Smooth muscle cell (in vitro differentiated cells): ENCODE measurements around the gene TBL1X. TPM values are rescaled to one million over a fixed set of nuclear protein-coding genes. Genes with fewer than 3 reads are reported as not detected.

Experiments
- DNase-seq: peaks from one replicate; lab custom pipeline; 2025; ENCODE audit not compliant: unreplicated experiment; lab: John Stamatoyannopoulos, UW
- H2AFZ ChIP-seq: fragments of 200-600 bp; sonication (generic); 2 replicates; pipeline ENCODE4 v1.6.0; 2016; ENCODE audit warnings: antibody characterized with exemption, low read depth, mild to moderate bottlenecking
- H3F3A ChIP-seq: fragments of 200-600 bp; sonication (generic); 2 replicates; pipeline ENCODE4 v1.6.0; 2017; ENCODE audit warnings: antibody characterized with exemption, low read depth
- H3K27ac ChIP-seq: fragments of 200-600 bp; sonication (generic); 2 replicates; pipeline ENCODE4 v1.5.1; 2016; ENCODE audit warnings: low read depth, mild to moderate bottlenecking
- H3K27me3 ChIP-seq: fragments of 200-600 bp; sonication (generic); 2 replicates; pipeline ENCODE4 v1.6.1; 2016; ENCODE audit warnings: low read depth, mild to moderate bottlenecking
- H3K36me3 ChIP-seq: fragments of 200-600 bp; sonication (generic); 2 replicates; pipeline ENCODE4 v1.5.1; 2016; ENCODE audit warnings: low read depth
- H3K4me1 ChIP-seq: fragments of 200-600 bp; sonication (generic); 2 replicates; pipeline ENCODE4 v1.5.1; 2016; ENCODE audit warnings: low read depth
- H3K4me2 ChIP-seq: fragments of 200-600 bp; sonication (generic); 2 replicates; pipeline ENCODE4 v1.6.0; 2016; ENCODE audit warnings: mild to moderate bottlenecking
- H3K4me3 ChIP-seq: fragments of 200-600 bp; sonication (generic); 2 replicates; pipeline ENCODE4 v1.5.1; 2016; ENCODE audit warnings: mild to moderate bottlenecking
- H3K79me2 ChIP-seq: fragments of 200-600 bp; sonication (generic); 2 replicates; pipeline ENCODE4 v1.6.0; 2016; ENCODE audit warnings: low read depth, mild to moderate bottlenecking
- H3K9ac ChIP-seq: fragments of 200-600 bp; sonication (generic); 2 replicates; pipeline ENCODE4 v1.6.0; 2016; ENCODE audit warnings: low read depth
- H3K9me3 ChIP-seq: fragments of 200-600 bp; sonication (generic); replicated peaks from 2 replicates; pipeline ENCODE4 v1.5.1; 2016; ENCODE audit warnings: low read depth
- H4K20me1 ChIP-seq: fragments of 200-600 bp; sonication (generic); 2 replicates; pipeline ENCODE4 v1.6.0; 2016; ENCODE audit warnings: low read depth
- CTCF ChIP-seq: fragments of 200-600 bp; sonication (generic); IDR thresholded peaks from 2 replicates; pipeline ENCODE4 v1.5.1; 2017; ENCODE audit warnings: borderline replicate concordance, mild to moderate bottlenecking, antibody characterized with exemption; ENCODE audit not compliant: insufficient read depth, poor library complexity, severe bottlenecking
- whole genome bisulfite sequencing: methylation state at CpG from one replicate; pipeline ENCODE4 v1.1.7; 2016; ENCODE audit warnings: low lambda C conversion rate; 5-methylcytosine and 5-hydroxymethylcytosine counted together
- polyA plus RNA-seq: library from polyadenylated mRNA; unstranded; fragments of >200 nt; fragmentation: Nextera tagmentation; extraction: Ambion mirVana; gene quantifications from 2 replicates; pipeline ENCODE4 v1.2.1, GENCODE V29; 2016
- total RNA-seq: library from RNA; depleted of rRNA; stranded (reverse); fragments of >200 nt; gene quantifications from 2 replicates; pipeline ENCODE4 v1.2.3, GENCODE V29; 2014

The TBL1X gene
- total and polyA plus RNA-seq, 2 experiments from 2014 or later = 9.0 to 9.8 TPM

GRCh38 chrX:9619581-9619980 is 154.7 kb downstream of the TBL1X start:
- H3K4me2 ChIP-seq = no peak overlapping the region
- TF ChIP-seq CTCF = no peak

GRCh38 chrX:9622128-9622527 is 157.3 kb downstream of the TBL1X start:
- no peak for DNase-seq
- Histone ChIP-seq H3K27me3 (no peaks in the 10 kb centered on the region), H3K79me2 (no peaks in the 10 kb centered on the region), H3K27ac (no peak overlapping the region), H3K4me3 (no peak overlapping the region), H3K36me3 (no peaks in the 10 kb centered on the region), H3K9ac (no peak overlapping the region), H3F3A (no peaks in the 10 kb centered on the region), H2AFZ (no peak overlapping the region), H3K9me3 (peaks cover 4% of the 10 kb centered on the region), H3K4me2 (no peak overlapping the region), H3K4me1 (no peaks in the 10 kb centered on the region), H4K20me1 (peaks cover 7% of the 10 kb centered on the region)
- no peak for TF ChIP-seq CTCF
- 79% methylated on average over 3 of the region's 3 CpGs for WGBS

More at GRCh38 chrX:9619581-9619980, 154.7 kb downstream of the TBL1X start:
- no peak overlapping the region for H3K9ac ChIP-seq
- H3K27me3 ChIP-seq = no peaks in the 10 kb centered on the region
- 79% methylated on average over 12 of the region's 12 CpGs for WGBS
- no peak overlapping the region for H2AFZ ChIP-seq
- no peaks in the 10 kb centered on the region for H3K36me3 ChIP-seq
- H3K4me1 ChIP-seq = no peaks in the 10 kb centered on the region
- no peak for DNase-seq
- no peak overlapping the region for H3K27ac ChIP-seq
- H3K4me3 ChIP-seq = no peak overlapping the region
- peaks cover 7% of the 10 kb centered on the region for H4K20me1 ChIP-seq
- no peaks in the 10 kb centered on the region for H3F3A ChIP-seq
- peaks cover 4% of the 10 kb centered on the region for H3K9me3 ChIP-seq
- no peaks in the 10 kb centered on the region for H3K79me2 ChIP-seq

- H3K79me2 ChIP-seq = no peaks in the 10 kb centered on the region
- H3K27me3 ChIP-seq = no peaks in the 10 kb centered on the region
- H4K20me1 ChIP-seq = peaks cover 37% of the 10 kb centered on the region
- no peaks in the 10 kb centered on the region for H3F3A ChIP-seq
- H3K4me1 ChIP-seq = no peaks in the 10 kb centered on the region
- no peak for TF ChIP-seq CTCF
- DNase-seq = no peak
- no peak overlapping the region for H3K27ac ChIP-seq
- 78% methylated on average over 7 of the region's 7 CpGs for WGBS
- no peak overlapping the region for H3K4me3 ChIP-seq
- H3K9me3 ChIP-seq = no peaks in the 10 kb centered on the region
- no peak overlapping the region for H2AFZ ChIP-seq
- no peak overlapping the region for H3K4me2 ChIP-seq
- H3K36me3 ChIP-seq = no peaks in the 10 kb centered on the region
- H3K9ac ChIP-seq = no peak overlapping the region
Measured at GRCh38 chrX:9626379-9626778, 161.5 kb downstream of the TBL1X start.

- 22% methylated on average over 1 of the region's 1 CpG for WGBS
- Histone ChIP-seq H3K27me3 (no peaks in the 10 kb centered on the region), H3K9ac (no peak overlapping the region), H4K20me1 (peaks cover 46% of the 10 kb centered on the region), H3K4me2 (no peak overlapping the region), H3K79me2 (no peaks in the 10 kb centered on the region), H3K4me1 (no peaks in the 10 kb centered on the region), H3K27ac (no peak overlapping the region), H2AFZ (no peak overlapping the region), H3K4me3 (no peak overlapping the region), H3K36me3 (no peaks in the 10 kb centered on the region), H3K9me3 (peaks cover 2% of the 10 kb centered on the region), H3F3A (no peaks in the 10 kb centered on the region)
- TF ChIP-seq CTCF = no peak
- DNase-seq = no peak
Measured at GRCh38 chrX:9627922-9628321, 163.1 kb downstream of the TBL1X start.
